CD4-positive, alpha-beta T cell (primary cell): ENCODE measurements around the gene SUSD6. TPM values are rescaled to one million over a fixed set of nuclear protein-coding genes. Genes with fewer than 3 reads are reported as not detected.

Source experiments
- ATAC-seq: fragments of 200-7000 bp; cut with Tn5 transposase; one replicate; pipeline ENCODE4 v1.10.0; 2022; ENCODE audit warnings: mild to moderate bottlenecking; ENCODE audit not compliant: poor library complexity
- CTCF ChIA-PET: fragments of 350-600 bp; sonication (Branson Sonifier 250); formaldehyde crosslinking; loops from one replicate; lab custom pipeline; 2021; ENCODE audit warnings: antibody characterized with exemption, inconsistent platforms; lab: Charles Lee
- POLR2A ChIA-PET: fragments of 350-600 bp; sonication (Branson Sonifier 250); formaldehyde crosslinking; loops from one replicate; lab custom pipeline; 2021; ENCODE audit warnings: antibody characterized with exemption, inconsistent platforms; lab: Charles Lee
- DNase-seq, 14 experiments: peaks; one replicate each; pipeline ENCODE4 v3.0.0-alpha.2; 2013 to 2020; ENCODE audit warnings: mixed read lengths in 2 of 14
- H3K27ac ChIP-seq, 2 donors: one replicate each; pipeline versions ENCODE4 v1.5.1 to v1.7.0; 2013; ENCODE audit warnings: low read length in 2 of 2, low read depth in 1 of 2, mild to moderate bottlenecking in 1 of 2
- H3K27me3 ChIP-seq, 2 experiments: 1 replicate in 1 of 2; 2 replicates in 1 of 2; pipeline versions ENCODE4 v1.6.1 to v1.7.0; 2013; ENCODE audit warnings: low read length in 2 of 2, control low read depth in 1 of 2, mild to moderate bottlenecking in 1 of 2, moderate library complexity in 1 of 2; ENCODE audit not compliant: insufficient read depth in 2 of 2, control insufficient read depth in 1 of 2
- H3K36me3 ChIP-seq: one replicate; pipeline ENCODE4 v1.6.1; 2013; ENCODE audit warnings: low read length, control low read depth; ENCODE audit not compliant: insufficient read depth
- H3K4me1 ChIP-seq: one replicate; pipeline ENCODE4 v1.6.1; 2013; ENCODE audit warnings: low read length, control low read depth; ENCODE audit not compliant: insufficient read depth
- H3K4me3 ChIP-seq: one replicate; pipeline ENCODE4 v1.5.1; 2013; ENCODE audit warnings: mild to moderate bottlenecking, low read length, moderate library complexity
- H3K9me3 ChIP-seq, 2 experiments: 1 replicate in 1 of 2; 2 replicates in 1 of 2; pipeline versions ENCODE4 v1.6.1 to v1.7.0; 2013; ENCODE audit warnings: low read length in 2 of 2, mild to moderate bottlenecking in 2 of 2, control low read depth in 1 of 2, moderate library complexity in 1 of 2; ENCODE audit not compliant: control insufficient read depth in 1 of 2, insufficient read depth in 1 of 2
- H3K27ac Mint-ChIP-seq: one replicate; pipeline ENCODE4 v1.8.0; 2020; ENCODE audit warnings: mixed read lengths
- H3K27me3 Mint-ChIP-seq: one replicate; pipeline ENCODE4 v1.8.0; 2021; ENCODE audit warnings: mixed read lengths
- H3K36me3 Mint-ChIP-seq: one replicate; pipeline ENCODE4 v1.8.0; 2021; ENCODE audit warnings: low read depth, mixed read lengths
- H3K4me1 Mint-ChIP-seq: one replicate; pipeline ENCODE4 v1.8.0; 2021; ENCODE audit warnings: low read depth, mixed read lengths
- H3K4me3 Mint-ChIP-seq: one replicate; pipeline ENCODE4 v1.8.0; 2020; ENCODE audit warnings: mild to moderate bottlenecking, mixed read lengths
- H3K9me3 Mint-ChIP-seq: one replicate; pipeline ENCODE4 v1.8.0; 2020; ENCODE audit warnings: mixed read lengths
- intact Hi-C, 2 experiments: fragments of 100-400 bp; cut with DNase I in 1 of 2; cut with micrococcal nuclease in 1 of 2; formaldehyde crosslinking; loops; one replicate each; pipeline versions ENCODE4 v1.15.1 to v1.9.0; 2023 to 2025; cut with DNase I, micrococcal nuclease
- total RNA-seq, 174 experiments: library from RNA in 2 of 174; stranded (reverse) in 2 of 174; gene quantifications; one replicate each; pipeline ENCODE4 v1.2.3 and lab custom pipeline; 2021 to 2026
- TF ChIP-seq, protein P1 (sequence below): fragments of 200-600 bp; IDR thresholded peaks from one replicate; pipeline ENCODE4 v1.8.0; 2022; ENCODE audit warnings: antibody characterized with exemption, mild to moderate bottlenecking

The SUSD6 gene
- total RNA-seq, 2 experiments from 2014 or later: 93.7 to 95.1 TPM

DNA sequence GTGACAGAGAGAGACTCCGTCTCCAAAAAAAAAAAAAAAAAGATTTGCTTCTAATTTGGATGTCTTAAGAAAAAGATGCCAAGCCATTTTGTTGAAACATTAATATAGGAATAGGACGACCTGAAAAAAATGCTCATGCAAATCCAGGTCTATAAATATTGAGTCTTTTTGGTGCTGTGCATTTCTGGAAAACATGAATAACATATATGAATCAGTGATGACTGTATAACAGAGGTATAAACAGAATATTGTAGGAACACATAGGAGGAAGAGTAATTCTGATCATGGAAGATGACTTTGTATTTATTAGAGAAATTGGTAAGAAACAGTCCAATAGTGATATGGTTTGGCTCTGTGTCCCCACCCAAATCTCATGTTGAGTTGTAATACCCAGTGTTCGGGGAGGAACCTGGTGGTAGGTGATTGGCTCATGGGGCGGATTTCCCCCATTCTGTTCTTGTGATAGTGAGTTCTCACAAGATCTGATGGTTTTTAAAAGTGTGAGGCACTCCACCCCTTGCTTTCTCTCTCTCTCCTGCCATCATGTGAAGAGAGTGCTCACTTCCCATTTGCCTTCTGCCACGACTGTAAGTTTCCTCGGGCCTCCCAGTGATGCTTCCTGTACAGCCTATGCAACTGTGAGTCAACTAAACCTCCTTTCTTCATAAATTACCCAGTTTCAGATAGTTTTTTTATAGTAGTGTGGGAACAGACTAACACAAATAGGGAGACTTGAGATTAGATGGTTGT is 152.5 kb downstream of the SUSD6 start:
- H3K9me3 ChIP-seq: no peaks in the 10 kb centered on the region
- DNase-seq (peak in 2 of 14 experiments; percentile 48 to 61), ATAC-seq (no peak)
- Mint-ChIP-seq H3K4me1 (peaks cover 59% of the 10 kb centered on the region), H3K27me3 (no peaks in the 10 kb centered on the region), H3K4me3 (peak overlapping the region; percentile 55), H3K36me3 (peaks cover 27% of the 10 kb centered on the region), H3K9me3 (no peaks in the 10 kb centered on the region), H3K27ac (peak overlapping the region; percentile 50)
- H3K27ac ChIP-seq: no peak overlapping the region
- peaks cover 35% of the 10 kb centered on the region for H3K4me1 ChIP-seq
- POLR2A ChIA-PET: interaction anchor here (0.6 kb wide), 1 partner anchor 126 kb away, joined by 4 read pairs; no protein-coding TSS in a partner anchor
- H3K4me3 ChIP-seq: no peak overlapping the region
- H3K27me3 ChIP-seq: no peaks in the 10 kb centered on the region
- TF ChIP-seq, protein P1, sequence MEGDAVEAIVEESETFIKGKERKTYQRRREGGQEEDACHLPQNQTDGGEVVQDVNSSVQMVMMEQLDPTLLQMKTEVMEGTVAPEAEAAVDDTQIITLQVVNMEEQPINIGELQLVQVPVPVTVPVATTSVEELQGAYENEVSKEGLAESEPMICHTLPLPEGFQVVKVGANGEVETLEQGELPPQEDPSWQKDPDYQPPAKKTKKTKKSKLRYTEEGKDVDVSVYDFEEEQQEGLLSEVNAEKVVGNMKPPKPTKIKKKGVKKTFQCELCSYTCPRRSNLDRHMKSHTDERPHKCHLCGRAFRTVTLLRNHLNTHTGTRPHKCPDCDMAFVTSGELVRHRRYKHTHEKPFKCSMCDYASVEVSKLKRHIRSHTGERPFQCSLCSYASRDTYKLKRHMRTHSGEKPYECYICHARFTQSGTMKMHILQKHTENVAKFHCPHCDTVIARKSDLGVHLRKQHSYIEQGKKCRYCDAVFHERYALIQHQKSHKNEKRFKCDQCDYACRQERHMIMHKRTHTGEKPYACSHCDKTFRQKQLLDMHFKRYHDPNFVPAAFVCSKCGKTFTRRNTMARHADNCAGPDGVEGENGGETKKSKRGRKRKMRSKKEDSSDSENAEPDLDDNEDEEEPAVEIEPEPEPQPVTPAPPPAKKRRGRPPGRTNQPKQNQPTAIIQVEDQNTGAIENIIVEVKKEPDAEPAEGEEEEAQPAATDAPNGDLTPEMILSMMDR: no peak
- intact Hi-C loops: loop anchor here in 1 of 2 experiments (10.0 kb wide), 2 partner anchors 369 to 841 kb away; partner anchors contain the start of genes ERH, MED6 and SLC39A9
- CTCF ChIA-PET: no interaction called here
- peaks cover 12% of the 10 kb centered on the region for H3K36me3 ChIP-seq

Other genes starting within 250 kb of the SUSD6 start
- 10 to 100 TPM; 87.0 to 96.3 TPM for gene ERH, start 213.3 kb upstream of the SUSD6 start, total RNA-seq
- gene SLC39A9, start 212.9 kb upstream of the SUSD6 start, total RNA-seq: 10 to 100 TPM; 19.5 to 20.5 TPM
- gene PLEKHD1, start 126.9 kb upstream of the SUSD6 start, total RNA-seq: under 1 TPM; 0.47 to 0.63 TPM
- gene CCDC177, start 36.7 kb upstream of the SUSD6 start, total RNA-seq: not detected
- 1,000 to 10,000 TPM; 1,437 to 1,479 TPM for gene SRSF5, start 155.5 kb downstream of the SUSD6 start, total RNA-seq
- gene SLC10A1, start 185.6 kb downstream of the SUSD6 start, total RNA-seq: not detected